Fibroblast of skin of scalp (primary cell): ENCODE measurements around the gene SEC61A2.

ENCODE experiments used
- DNase-seq: peaks from one replicate; pipeline ENCODE4 v3.0.0-alpha.2; 2013

The SEC61A2 gene

DNA sequence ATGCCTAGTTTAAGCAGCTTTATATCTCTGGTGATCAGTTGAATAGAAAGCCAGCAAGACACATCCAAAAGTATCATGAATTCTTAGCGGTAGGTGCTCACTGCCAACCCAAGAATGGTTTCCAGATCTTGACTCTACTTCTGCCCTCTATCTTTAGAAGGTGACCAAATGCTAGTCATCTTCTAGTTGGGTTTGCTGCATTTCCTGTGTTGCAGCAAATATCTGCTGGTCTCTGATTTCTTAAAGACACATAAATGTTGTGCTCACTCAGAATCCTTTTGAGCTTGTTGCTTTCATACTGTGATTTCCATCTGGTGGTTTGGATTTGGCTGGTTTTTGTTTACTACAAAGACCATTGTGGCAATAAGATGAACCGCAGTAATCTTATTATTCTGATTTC lies 68.7 kb downstream of the SEC61A2 start:
- no peak for DNase-seq

DNA sequence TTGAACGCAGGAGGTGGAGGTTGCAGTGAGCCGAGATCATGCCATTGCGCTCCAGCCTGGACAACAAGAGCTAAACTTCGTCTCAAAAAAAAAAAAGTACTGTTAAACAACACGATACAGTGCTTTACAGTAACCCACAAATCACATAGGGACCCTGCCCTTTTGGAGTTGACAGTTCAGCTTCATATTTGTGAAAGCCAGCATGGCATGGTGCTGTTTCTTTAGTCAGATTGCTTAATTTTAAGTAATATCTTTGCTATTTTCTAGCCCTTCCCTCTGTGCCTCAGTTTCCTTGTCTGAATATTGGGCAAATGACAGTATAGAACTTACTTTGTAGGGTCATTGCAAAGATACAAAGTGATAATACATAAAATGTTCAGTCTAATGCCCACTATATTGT lies 71.4 kb downstream of the SEC61A2 start:
- no peak for DNase-seq

DNA sequence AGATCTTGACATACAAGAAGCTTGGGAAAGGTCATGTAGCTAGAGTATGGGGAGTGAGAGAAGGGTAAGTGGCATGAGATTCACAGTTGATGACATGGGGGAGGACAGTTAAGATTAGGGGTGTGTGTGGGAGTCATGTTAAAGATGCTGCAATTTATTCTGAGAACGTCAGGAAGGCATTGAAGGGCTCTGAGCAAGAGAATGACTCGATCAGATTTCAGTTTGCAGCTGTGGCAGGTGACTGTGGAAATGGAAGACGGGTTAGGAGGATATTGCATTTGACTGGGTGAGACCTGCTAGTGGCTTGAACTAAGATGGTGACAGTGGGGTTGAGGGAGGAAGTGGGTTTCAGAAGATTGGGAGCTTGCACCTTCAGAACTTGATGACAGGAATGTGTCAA lies 72.1 kb downstream of the SEC61A2 start:
- no peak for DNase-seq

DNA sequence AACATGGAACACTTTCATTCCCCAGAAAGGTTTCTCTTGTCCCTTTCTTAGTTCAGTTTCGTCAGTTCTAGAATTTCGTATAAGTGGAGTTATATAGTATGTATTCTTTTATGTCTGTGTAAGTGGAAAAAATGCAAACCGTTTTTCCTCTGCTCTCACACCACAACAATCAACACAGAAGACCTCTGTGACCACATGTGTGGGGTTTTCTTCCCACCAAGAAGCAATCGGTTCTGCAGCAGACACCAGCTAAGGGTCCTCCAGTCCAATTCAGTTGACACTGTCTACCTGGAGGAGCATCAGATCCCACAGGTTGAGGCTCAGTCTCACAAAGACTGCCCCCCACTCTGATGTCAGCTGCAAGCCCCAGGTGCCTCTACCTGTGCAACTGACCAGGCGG lies 72.7 kb downstream of the SEC61A2 start:
- DNase-seq = no peak

DNA sequence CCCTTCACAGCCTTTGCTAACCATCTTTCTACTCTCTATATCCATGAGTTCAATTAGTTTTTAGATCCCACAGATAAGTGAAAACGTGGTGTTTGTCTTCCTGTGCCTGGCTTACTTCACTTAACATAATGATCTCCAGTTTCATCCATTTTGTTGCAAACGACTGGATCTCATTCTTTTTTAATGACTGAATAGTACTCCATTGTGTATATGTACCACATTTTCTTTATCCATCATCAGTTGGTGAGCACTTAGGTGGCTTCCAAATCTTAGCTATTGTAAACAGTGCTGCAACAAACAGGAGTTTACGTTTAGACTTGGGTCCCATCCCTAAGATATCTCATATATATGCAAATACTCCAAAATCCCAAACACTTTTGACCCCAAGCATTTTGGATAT lies 75.6 kb downstream of the SEC61A2 start:
- no peak for DNase-seq

DNA sequence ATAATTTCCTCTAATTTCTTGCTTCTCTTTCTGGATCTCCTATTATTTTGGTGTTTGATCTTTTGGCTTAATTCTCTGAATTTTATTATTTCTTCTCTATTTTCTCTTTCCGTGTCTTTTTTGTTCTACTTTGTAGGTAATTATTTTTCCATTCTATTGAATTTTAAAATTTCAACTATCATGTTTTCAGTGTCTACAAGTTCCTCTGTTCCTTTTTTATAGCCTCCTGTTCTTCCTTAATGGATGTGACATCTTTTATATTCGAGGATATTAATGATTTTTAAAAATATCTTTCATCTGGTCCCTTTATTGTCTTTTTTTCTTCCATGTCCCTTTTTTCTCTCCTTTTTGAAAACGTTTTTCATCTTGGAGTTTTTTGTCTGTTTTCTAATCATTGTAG lies 77.6 kb downstream of the SEC61A2 start:
- no peak for DNase-seq

DNA sequence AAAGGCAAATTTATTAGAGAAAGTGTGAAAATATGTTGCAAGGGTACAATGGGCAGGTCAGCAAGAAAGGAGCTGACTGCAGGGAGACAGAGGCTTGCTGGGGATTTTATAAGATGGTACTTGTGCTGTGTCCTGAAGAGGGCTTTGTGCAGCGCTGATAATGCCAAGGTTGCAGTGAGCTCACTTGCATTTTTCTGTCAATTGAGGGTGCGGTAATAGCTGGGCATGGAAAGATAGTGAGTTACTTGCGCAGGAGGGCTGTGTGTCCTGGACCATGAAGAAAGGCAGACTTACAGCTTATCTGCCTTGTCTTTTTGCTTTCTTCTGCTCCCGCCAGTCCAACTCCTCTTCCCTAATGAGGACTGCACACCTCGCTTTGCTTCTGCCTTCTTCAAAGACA lies 79.0 kb downstream of the SEC61A2 start:
- no peak for DNase-seq

DNA sequence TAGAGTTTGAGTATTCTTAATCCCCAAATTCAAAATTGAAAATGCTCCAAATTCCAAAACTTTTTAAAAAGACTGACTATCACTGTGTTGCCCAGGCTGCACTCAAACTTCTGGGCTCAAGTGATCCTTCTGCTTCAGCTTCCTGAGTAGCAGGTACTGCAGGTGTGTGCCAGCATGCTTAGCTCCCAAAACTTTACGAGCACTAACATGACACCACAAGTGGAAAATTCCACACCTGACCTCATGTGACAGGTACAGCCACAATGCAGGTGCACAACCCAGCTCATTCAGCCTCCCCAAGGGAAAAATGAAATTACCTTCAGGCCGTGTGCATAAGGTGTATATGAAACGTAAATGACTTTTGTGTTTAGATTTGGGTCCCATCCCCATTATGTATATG lies 83.0 kb downstream of the SEC61A2 start:
- no peak for DNase-seq

DNA sequence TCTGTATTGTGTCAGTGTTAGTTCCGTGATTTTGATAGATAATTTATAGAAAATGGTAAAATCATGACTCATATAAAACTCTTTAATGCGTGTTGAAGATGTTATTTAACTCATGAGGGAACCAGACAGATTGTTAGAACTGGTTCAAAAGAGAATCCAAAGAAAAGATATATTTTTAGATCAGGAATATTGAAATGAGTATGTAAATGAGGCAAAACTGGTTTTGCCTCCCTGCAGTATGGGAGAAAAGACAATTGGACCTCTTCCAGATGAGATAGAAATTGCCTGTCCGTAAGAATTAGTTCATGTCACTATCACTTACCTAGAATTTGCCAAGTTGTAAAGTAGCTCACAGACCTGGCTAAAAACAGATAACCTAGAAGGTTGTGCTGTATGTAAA lies 84.1 kb downstream of the SEC61A2 start:
- DNase-seq = no peak

DNA sequence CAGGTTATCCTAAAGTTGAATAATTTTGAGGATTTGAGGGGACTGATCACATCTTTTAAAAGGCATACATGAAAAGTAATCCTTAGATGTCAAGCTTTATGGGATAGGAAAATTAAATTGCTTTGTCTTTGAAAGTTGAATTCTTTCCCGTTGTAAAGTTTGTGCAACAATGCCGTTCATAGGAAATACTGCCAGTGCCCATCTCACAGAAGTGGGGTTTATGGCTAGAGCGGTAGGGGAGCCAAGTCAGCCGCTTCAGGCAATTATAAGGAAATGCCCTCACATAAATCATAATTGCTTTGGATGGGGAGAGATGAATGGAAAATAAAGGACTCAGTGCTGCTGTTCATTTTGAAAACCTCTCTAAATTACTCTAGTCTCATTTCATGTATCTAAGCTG lies 84.6 kb downstream of the SEC61A2 start:
- DNase-seq = no peak

DNA sequence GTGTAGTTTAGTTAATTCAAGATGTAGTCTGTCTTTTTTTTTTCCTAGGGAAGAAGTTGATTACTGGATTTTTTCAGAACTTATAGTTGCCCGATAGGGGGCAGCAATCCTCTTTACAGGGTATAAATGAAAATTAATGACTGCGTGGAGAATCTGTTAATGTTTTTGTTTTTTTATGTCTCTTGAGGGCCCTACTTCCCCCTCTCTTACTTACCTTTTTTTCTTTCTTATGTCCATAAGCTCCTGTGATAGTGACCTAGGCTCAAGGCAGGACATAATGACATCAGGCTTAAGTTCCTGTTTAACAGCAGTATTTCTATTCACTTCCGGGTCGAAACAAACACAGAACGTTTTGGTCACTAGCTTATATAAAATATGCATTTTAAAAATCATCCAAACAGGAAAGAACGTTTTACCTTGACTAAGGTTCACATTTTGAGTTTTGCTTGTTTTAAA lies 85.3 kb downstream of the SEC61A2 start:
- DNase-seq = peak; percentile 68
